NCI-H128 (cell line): ENCODE measurements around the gene NRGN.

Source experiments
- DNase-seq: peaks from one replicate; lab custom pipeline; 2025; ENCODE audit not compliant: unreplicated experiment; lab: John Stamatoyannopoulos, UW

NRGN gene

DNA sequence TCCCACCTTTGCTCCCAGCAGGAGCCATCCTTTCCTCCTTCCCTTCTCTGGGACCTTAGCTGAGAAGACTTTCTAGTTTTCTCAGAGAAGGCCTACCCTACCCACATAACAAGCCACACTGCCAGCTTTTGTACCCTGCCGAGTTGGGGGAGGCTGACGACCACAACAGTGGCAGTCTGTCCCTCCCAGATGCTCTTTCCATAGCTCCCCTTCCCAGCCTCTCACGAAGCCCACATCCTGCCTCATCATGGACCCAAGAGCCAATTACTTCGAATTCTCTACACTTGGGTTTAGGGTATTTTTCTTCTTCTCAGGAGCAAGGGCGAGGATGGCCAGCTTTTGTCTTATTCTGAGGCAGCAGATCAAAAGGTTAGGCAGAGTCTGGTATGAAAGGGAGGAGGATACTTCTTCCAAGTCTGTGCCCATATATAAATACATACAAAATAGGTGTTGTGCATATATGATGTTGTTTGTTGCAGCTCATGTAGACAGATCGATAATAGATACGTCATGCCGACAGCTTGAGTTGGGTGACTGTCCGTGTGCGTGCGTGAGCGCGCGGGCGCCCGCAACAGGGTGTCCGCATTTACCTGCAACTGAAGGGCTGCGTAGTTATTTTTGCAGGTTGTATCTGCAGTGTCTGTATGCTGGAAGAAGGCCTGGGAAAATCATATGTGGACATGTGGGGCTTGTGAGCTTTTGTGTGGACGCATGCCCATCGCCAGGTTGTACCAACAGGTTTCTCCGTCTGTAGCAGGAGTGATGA, 846 bp upstream of the NRGN start:
- no peak for DNase-seq

DNA sequence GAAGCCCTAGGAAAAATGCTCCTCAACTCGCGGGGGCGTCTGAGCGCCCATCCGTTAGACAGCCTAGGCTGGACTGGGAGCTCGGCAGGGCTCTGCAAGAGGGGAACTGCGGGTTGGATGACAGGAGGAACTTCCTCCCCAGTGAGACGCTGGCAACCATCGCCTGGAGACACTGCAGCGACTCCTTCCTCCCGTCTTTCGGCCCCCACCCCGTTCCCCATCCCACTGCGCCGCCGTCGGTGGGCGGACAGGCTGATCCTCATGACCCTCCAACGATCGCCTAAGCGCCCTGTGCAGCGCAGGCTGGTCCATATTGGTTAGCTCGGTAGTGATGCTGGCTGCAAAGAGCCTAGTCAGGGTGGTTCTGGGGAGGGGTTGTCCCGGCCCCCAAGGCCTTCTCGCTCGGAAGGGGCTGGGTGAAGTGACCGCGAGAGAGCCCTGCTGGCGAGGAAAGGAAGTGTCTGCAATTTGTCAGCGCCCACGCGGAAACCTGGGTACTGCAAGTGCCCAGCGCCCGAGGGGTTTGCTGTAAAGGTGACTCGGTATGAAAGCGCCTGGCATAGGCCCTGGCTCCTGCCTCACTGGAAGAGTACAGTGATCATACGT, 638 bp downstream of the NRGN start:
- DNase-seq = no peak

- no peak for DNase-seq
Observed at GRCh38 chr11:124742555-124742954, 2.8 kb downstream of the NRGN start.

DNA sequence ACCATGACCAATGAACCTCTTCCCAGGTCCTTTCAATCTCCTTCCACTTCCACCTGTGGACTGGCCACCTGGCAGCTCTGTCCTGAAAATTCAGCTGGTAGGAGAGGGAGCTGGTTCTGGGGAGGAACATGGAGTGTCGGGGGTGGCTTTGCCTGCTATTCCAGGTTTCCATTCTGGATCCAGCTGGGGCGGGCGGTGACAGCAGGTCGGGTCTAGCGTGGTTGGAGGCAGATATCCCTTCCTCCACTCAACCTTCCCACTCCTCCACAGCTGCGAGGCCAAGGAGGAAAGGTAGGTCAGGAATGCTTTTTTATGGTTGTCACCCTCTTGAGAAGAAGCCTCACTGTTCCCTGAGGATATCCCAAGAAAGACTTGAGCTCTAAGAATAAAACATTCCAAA, 3.3 kb downstream of the NRGN start:
- DNase-seq = no peak

DNA sequence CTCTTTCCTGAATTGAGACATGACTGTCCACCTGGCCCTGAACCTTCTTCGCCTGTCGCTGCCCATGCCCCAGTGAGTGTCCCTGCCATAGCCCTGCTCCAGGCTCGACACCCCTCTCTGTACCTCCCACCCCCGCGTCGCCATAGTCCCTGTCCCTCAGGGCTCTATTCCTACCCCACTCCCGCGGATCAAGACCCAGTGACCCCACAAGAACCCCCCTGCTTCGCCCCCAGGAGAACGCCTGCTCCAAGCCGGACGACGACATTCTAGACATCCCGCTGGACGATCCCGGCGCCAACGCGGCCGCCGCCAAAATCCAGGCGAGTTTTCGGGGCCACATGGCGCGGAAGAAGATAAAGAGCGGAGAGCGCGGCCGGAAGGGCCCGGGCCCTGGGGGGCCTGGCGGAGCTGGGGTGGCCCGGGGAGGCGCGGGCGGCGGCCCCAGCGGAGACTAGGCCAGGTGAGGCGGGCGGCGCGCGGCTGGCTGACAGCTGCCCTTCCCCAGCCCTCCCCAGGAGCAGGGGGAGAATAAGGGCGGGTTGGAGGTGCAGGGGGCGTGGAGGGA, 5.6 kb downstream of the NRGN start:
- DNase-seq = no peak

DNA sequence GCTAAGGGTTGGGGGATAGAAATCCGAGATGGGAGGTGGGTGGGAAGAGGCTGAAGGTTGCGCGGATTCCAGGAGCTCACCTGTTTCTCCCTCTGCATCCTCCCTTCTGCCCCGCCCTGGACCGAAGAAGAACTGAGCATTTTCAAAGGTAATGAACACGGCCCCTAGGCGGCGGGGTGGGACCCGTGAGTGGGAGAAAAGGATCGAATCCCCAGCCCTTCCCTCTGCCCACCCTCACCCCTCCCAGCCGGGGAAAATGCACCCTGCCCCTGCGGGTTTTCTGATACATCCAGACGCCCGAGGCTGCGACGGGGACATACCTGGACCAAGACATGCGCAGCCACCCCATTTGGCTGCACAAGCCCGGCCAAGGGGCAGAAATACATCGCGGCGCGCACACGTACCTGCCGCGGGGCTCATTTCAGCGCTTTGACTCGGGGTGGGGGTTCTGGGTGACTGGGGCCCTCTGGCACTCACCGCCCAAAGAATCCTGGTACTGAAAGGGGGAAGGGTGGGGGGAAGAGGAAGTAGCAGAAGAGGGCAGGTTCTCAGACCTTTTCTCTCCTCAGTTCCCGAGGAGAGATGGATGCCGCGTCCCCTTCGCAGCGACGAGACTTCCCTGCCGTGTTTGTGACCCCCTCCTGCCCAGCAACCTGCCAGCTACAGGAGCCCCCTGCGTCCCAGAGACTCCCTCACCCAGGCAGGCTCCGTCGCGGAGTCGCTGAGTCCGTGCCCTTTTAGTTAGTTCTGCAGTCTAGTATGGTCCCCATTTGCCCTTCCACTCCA, 6.3 kb downstream of the NRGN start:
- DNase-seq = no peak

DNA sequence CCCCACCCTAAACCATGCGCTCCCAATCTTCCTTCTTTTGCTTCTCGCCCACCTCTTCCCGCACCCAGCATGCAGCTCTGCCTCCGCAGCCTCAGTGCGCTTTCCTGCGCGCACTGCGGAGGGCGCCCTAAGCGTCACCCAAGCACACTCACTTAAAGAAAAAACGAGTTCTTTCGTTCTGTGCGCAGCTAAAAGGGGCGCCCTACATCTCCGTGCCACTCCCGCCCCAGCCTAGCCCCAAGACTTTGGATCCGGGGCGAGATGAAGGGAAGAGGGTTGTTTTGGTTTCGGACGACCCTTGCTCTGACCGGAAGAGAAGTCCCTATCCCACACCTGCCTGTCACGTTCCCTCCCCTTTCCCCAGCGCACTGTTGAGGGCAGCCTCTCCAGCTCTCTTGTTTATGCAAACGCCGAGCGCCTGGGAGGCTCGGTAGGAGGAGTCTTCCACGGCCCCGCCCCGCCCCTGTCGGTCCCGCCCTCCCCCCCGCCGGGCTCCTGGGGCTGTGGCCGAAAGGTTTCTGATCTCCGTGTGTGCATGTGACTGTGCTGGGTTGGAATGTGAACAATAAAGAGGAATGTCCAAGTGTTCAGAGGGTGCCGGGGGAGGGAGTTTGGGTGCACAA, 7.0 kb downstream of the NRGN start:
- DNase-seq = no peak

DNA sequence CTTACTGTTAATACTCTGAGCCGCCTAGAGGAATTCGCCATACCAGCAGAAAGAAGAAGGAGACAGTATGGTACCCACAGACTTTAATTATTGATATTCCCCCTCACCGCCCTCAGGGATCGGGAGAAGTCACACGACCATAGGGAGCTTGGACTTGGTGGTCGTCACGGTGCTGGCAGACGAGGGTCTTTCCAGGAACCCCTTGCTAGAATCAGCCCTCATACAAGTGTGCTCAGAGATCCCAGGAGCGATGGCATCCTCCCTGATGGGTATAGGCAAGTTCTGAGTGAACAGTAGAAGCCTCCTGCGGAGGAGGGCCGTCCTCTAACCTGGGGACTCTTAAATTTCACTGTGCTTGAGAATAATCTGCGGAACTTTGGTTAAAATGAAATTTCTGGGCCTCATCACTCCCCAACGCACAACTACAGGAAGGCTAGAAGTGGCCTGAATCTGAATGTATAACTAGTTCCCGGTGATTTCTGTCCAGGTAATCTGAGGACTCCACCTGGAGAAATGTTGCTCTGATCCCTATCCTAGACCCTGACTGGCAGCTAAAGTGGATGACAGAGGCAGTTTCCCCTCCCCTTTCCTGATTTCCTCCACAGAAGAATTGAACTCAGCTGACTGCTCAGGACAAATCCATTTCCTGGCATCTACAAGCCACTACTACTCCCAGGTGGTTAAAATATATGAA, 7.8 kb downstream of the NRGN start:
- no peak for DNase-seq

- DNase-seq = no peak
Observed at GRCh38 chr11:124748100-124748418, 8.3 kb downstream of the NRGN start.

DNA sequence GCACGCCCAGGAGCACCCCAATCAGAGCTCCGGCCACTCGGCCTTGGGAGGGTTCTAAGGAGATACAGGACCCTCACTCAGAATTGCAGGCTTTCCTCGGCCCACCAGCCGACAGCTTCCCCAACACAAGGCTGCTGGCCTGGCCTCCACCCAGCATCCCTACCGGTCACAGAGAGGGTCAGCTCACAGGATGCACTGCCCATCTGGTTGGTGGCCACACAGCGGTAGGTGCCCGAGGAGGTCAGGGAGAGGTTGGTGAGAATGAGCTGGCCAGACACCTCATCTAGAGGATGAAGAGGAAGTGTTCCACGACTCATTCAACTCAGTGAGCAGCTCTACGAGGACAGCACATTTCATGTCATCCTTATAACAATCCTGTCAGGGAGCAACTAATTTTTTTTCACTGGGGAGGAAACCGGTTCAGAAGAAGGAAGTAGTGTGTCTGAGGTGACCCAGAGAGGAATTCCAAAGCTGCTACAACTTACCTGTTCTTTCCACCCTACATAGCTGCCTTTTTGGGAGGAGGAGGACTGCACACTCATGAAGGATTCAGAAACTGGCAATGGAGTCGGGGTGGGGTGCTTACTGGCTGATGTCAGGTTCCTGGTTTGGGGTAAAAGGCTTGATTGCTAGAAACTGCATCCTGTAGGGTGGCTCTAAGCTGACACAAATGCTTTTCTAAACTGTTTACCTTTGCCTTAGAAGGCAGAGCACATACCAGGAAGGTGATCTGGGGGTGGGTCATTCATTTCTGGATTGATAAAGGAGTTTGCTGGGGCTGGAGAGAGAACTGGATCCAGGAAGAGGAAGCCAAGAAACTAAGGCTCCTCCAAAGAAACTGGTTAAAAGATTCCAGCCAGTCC, 9.0 kb downstream of the NRGN start:
- no peak for DNase-seq

DNA sequence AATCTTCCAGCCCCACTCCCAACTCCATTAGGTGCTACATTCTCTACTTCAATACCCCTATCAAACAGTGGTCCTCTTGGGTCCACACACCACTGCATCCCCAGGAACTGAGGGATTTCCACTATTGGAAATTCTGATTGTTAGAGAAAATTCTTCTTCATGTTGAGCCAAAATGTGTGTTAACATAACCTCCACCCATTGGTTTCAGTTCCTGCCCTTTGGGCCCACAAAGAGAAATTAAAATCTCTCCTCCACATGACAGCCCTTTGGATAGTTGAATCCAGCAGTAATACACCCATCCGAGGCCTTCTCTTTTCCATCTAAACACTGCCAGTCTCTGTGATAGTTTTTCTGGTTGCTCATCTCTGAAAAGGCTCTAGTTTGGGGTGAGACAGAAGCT, 10.2 kb downstream of the NRGN start:
- DNase-seq = no peak

- no peak for DNase-seq
Observed at GRCh38 chr11:124751391-124751740, 11.6 kb downstream of the NRGN start.

DNA sequence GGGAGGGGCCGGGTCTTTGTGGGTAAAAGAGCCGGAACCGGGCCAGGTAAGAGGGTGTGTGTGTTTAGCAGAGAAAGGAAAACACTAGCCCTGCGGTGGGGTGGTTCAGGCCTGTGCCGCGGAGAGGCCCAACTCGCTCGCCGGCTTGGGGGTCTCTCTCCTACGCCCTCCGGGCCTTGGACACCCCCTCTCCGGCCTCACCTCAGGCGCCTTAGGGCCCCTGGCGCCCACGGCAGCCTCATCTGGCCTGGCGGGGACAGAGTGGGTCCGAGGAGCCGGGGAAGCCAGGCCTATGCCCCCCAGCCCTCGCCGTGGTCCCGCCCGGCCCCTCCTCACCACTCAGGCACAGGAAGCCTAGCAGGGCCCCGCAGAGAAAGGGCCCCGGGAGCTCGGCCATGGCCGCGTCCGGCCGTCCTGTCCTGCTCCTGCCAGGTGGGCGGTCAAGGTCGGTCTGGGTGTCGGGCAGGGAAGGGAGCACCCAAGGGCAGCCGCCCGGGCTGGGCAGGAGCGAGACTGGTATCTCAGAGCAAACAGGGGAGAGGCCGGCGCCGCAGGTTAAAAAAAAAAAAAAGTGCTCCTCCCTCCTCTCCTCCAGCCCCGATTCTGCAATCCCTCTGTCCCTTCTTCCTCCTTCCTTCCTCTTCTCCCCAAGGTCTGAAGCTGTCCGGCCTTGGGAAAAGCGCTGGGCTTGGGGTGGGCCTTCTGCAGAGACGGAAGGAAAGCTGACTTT, 12.2 kb downstream of the NRGN start, which contains the start of gene VSIG2:
VSIG2 (minus strand) TSS at position 515 of the 730 bp plus-strand sequence; CDS start at position 397, 118 bp downstream.
- no peak for DNase-seq

- no peak for DNase-seq
Observed at GRCh38 chr11:124752471-124753102, 12.8 kb downstream of the NRGN start.

GRCh38 chr11:124753205-124753604, 13.5 kb downstream of the NRGN start:
- DNase-seq = no peak

GRCh38 chr11:124753624-124754023, 13.9 kb downstream of the NRGN start:
- no peak for DNase-seq

- DNase-seq = no peak
Observed at GRCh38 chr11:124754309-124754708, 14.6 kb downstream of the NRGN start.

- no peak for DNase-seq
Observed at GRCh38 chr11:124754710-124755109, 15.0 kb downstream of the NRGN start.
